ENCODE measurements around the gene USB1.

USB1 gene

GRCh38 chr16:58019866-58020538, 18.8 kb downstream of the USB1 start:
- DNase-seq (ENCODE audit: low read depth): no peak

GRCh38 chr16:58020628-58021521, 19.7 kb downstream of the USB1 start:
- peak; percentile 64 for DNase-seq (ENCODE audit: low read depth)

DNA sequence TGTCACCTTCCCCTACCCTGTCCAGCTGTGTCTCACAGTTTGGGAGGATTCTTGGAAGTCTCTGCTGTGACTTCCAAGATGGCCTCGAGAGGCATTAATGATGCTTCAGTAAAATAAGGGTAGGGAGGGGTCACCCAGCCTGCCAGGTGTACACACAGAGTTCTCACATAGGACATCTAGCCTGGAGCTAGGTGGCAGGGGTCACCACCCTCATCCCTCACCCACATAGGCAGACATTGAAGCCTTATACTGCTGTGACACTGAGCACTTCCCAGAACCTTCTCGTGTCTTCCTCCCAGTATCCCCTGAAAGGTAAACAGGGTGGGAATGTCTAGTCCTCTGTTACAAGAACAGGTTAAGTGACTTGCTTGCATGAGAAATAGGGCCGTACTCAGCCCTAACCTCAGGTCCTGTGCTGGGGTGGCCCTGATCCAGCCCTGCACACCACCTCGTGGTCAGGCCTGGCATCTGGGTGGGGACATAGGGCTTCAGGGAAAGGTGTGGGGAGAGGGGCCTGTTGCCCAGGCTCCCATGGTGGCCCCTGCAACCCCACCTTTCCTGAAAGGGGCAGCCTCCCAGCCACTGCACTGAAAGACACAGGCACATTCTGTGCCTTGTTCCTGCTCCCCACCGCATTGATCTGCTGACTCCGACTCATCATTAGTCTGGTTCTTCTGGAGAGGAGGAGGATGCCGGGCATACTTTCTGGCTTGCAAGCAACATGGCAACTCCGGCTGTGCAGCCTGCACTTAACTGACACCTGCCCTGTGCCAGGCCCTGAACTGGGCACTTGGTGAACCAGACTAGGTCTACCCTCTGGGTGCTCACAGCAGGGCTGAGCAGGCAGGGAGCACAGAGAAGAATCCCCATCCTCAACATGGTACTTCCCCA, 20.7 kb downstream of the USB1 start:
- peak; percentile 79 for DNase-seq (ENCODE audit: low read depth)

DNA sequence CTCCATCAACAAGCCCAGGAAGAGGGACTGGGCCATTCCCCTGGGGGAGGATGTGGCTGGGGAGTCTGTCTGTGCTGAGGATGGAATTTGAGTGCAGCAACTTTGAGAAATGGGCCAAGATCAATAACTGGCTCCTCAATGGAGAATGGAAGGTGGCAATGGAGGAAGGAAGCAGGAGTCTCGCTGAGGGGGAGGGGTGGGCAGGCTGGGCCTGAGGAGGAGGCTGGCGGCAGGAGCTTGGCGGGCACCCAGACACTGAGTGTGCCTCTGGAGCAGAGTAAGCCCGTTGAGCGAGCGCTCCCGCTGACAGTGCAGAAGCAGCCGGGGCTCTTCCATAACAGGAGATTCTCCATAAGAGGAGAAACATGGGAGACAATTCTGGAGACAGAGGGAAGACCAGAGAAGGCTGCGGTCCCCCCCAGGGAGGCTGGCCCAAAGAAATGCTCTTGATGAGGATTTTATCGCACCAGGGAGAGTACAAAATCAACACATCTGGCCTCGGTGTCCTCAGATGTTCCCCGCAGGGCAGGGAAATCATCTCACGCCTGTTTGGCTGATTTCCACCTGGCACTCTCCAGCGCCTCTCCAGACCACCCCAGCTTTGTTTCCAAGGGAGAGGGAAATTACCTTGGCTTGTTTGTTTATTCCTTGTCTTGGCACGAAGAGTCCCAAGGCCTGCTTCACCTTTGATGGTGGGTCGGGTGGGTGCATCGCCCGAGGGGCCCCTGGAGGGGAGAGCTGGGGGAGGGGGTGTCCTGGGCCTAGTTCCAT, 21.6 kb downstream of the USB1 start:
- peak; percentile 65 for DNase-seq (ENCODE audit: low read depth)

GRCh38 chr16:58024486-58025350, 23.5 kb downstream of the USB1 start:
- no peak for DNase-seq (ENCODE audit: low read depth)

DNA sequence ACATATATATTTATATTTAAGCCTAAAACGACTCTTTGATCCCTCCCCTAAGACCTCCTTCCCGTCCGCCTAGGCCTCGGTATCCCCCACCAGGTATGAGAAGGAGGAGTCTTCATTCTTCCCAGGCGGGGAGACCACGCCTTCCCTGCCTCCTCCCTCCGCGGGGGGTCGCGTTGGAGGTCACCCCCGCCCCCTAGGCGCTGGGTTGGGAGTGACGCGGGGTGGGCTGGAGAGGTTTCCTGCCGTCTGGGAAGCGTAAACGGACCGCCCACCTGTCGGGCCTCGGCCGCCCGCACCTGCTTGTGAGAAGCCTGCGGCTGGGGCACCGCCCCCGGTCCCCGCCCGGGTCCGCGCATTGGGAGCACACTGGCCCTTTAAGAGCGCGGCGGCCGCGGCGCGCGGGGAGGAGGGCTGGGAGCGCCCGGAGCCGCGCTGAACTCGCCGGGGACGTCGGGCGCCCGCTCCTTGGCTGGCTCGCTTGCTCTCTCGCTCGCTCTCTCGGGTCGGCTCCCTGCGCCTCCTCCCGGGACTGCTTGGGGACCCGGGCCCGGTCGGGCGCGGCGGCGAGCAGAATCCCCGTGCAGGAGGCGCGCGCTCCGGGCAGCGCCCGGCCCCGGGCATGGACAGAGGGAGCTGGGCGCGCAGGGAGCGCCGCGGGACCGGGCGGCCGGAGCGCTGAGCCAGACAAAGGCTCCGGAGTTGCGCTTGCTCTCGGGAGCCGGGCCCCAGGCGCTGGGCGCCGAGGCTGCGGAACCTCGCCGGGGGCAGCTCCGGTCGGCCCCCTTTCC, 24.3 kb downstream of the USB1 start, which contains the start of gene MMP15:
TSS of gene MMP15 (plus strand) at position 404 of the 788 bp plus-strand sequence. CDS start 597 bp downstream, outside the sequence.
- DNase-seq (ENCODE audit: low read depth): peak; percentile 65

DNA sequence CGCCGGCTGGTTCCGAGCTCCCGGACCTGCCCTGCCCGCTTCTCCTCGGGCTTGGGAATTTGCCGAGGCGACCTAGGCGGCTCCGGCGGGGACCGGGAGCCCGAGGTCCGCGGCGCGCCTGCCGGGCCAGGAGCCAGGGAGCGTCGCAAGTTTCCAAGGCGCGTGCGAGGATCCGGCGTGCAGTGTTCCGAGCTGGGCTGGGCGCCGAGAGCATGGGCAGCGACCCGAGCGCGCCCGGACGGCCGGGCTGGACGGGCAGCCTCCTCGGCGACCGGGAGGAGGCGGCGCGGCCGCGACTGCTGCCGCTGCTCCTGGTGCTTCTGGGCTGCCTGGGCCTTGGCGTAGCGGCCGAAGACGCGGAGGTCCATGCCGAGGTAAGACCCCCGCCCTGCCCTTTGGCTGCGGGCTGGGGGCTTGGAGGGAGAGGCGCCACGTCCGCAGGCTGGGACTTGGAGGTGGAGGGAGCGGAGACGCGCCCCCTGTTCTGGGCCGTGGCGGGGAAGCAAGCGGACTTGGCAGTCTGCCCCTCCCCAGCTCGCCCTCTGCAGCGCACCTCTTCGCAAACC, 25.0 kb downstream of the USB1 start:
- DNase-seq (ENCODE audit: low read depth): peak; percentile 69

GRCh38 chr16:58026705-58027160, 25.5 kb downstream of the USB1 start:
- no peak for DNase-seq (ENCODE audit: low read depth)

GRCh38 chr16:58027161-58027915, 26.1 kb downstream of the USB1 start:
- DNase-seq (ENCODE audit: low read depth): peak; percentile 37

GRCh38 chr16:58027916-58028455, 26.8 kb downstream of the USB1 start:
- DNase-seq (ENCODE audit: low read depth): no peak

- no peak for DNase-seq (ENCODE audit: low read depth)
Observed at GRCh38 chr16:58028541-58029070, 27.4 kb downstream of the USB1 start.

DNA sequence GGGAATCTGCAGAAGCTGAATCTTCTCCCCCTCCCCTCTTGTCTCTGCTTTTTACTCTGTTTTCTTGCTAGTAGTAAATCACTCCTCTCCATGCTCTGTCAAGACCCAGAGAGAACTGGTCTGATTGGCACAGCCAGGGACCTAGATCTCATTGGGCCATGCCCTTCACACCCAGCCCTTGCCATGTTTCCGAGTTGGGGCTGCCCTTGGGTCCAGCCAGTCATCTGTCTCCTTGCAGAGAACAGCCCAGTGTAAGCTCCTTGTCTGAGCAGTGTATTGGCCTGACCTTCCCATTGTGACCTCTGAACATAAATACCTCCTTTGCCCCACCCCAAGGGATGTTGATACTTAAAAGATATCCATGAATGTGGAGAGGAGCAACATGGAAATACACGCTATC, 28.2 kb downstream of the USB1 start:
- DNase-seq (ENCODE audit: low read depth): no peak

DNA sequence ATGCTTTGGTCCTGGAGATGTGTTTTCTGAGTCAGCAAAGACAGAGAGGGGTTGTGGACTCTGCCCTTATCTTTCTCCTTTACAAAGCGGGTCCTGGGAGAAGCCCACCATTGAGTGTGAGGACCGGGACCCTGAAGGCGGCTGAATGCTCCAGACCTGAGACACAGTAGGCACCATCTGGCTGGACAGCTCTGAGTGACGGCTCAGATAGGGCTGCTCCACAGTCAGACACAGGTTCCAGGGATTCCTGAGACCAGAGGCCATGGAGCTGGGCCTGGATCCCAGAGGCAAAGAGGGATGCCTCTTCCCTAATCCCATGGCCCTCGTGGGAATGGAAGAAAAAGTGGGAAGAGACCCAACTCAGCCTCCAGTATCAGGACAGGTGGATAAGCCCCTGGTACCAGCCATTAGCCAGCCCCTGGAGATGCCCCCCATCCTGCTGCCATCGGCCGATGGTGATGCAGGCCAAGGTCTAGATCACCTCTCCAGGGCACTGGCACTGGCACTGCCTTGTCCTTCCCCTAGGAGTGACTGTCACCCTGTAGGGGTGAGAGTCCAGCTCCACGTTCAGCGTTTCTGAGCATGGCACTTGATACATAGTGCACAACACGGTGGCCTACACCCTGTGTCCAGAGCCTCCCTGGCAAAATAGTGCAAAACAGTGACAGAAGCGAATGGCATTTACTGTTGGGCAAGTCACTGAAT, 29.1 kb downstream of the USB1 start:
- DNase-seq (ENCODE audit: low read depth): no peak

- no peak for DNase-seq (ENCODE audit: low read depth)
Observed at GRCh38 chr16:58031016-58031800, 30.0 kb downstream of the USB1 start.

DNA sequence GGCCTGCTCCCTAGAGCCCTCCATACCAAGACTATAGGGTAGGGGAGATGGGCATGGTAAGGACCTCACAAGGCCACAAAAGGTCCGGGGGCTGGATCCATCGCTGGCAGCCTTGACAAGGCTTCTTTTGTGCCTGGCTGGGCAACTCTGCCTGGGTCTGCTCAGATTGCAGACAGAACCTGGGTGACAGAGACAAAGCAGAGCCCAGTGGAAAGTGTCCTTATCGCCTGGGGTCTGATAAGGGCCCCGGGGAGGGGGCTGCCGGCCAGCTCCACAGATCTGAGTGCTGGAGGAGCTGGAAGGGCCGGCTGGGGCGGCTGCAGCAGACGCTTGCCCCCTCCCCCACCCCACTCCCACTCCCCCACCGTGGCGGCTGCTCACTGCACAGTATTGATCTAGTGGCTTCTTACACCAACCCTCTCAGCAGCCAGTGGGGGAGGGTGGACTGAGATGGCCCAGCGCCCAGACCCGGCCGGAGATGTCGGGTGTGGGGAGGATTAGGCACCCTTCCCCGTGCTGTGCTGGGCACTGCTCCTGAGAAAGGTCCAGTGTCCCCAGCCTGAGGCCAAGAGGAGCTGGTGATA, 31.6 kb downstream of the USB1 start:
- DNase-seq (ENCODE audit: low read depth): no peak

DNA sequence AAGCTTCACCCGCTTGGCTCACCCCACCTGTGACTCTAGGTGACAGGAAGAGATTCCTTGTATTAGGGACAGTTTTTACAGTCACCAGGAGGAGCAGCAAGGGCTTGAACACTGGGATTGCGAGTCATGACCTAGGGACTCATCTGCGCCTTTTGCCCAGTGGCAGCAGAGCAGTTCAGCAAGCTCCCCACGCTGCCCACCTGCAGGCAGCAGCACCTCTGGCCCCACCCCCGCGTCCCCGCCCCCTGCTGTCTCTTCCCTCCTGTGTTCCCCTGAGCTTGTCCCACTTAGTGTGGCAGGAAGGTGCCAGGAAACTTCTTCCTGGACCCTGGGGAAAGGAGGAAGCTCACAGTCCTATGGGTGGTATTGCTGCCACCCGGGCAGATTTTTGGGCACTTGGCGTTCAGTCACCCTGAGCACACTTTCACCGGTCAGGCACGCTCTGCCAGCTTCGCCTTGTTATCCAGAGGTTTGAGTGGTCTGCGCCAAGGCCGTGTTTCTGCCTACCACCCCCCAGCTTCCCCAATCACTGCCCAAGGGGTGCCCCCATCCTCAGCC, 33.0 kb downstream of the USB1 start:
- DNase-seq (ENCODE audit: low read depth): no peak
